Ishikawa (cell line): ENCODE data around the gene TMPRSS2.

Experiments
- CEBPB ChIP-seq: IDR thresholded peaks from 2 replicates; pipeline ENCODE4 v1.6.1; 2012
- CREB1 ChIP-seq: IDR thresholded peaks from 2 replicates; pipeline ENCODE4 v1.6.1; 2012; ENCODE audit warnings: low read depth
- EGR1 ChIP-seq: IDR thresholded peaks from 2 replicates; pipeline ENCODE4 v1.6.1; 2012
- EP300 ChIP-seq: IDR thresholded peaks from 2 replicates; pipeline ENCODE4 v1.6.1; 2012; ENCODE audit warnings: borderline replicate concordance
- FOXM1 ChIP-seq: IDR thresholded peaks from 2 replicates; pipeline ENCODE4 v1.6.1; 2012; ENCODE audit warnings: low read depth, borderline replicate concordance
- MAX ChIP-seq: IDR thresholded peaks from 2 replicates; pipeline ENCODE4 v1.6.1; 2012
- NFIC ChIP-seq: IDR thresholded peaks from 2 replicates; pipeline ENCODE4 v1.6.1; 2012
- RAD21 ChIP-seq: IDR thresholded peaks from 2 replicates; pipeline ENCODE4 v1.6.1; 2012; ENCODE audit warnings: low read depth
- REST ChIP-seq: IDR thresholded peaks from 2 replicates; pipeline ENCODE4 v1.6.1; 2012; ENCODE audit warnings: low read depth, mild to moderate bottlenecking
- TAF1 ChIP-seq: IDR thresholded peaks from 2 replicates; pipeline ENCODE4 v1.6.1; 2012; ENCODE audit warnings: low read depth, mild to moderate bottlenecking
- TCF12 ChIP-seq: IDR thresholded peaks from 2 replicates; pipeline ENCODE4 v1.6.1; 2012; ENCODE audit warnings: low read depth
- TEAD4 ChIP-seq: IDR thresholded peaks from 2 replicates; pipeline ENCODE4 v1.6.1; 2012
- USF1 ChIP-seq: IDR thresholded peaks from 2 replicates; pipeline ENCODE4 v1.6.1; 2012
- YY1 ChIP-seq: IDR thresholded peaks from 2 replicates; pipeline ENCODE4 v1.6.1; 2012; ENCODE audit warnings: low read depth
- ZBTB7A ChIP-seq: IDR thresholded peaks from 2 replicates; pipeline ENCODE4 v1.6.1; 2012; ENCODE audit warnings: low read depth

TMPRSS2 gene

GRCh38 chr21:41447356-41447755 lies 60.6 kb downstream of the TMPRSS2 start:
- no peak for TF ChIP-seq EP300
- TF ChIP-seq TEAD4, result no peak
- TF ChIP-seq USF1, result no peak
- TF ChIP-seq RAD21, result no peak

GRCh38 chr21:41446586-41446985 lies 61.4 kb downstream of the TMPRSS2 start:
- TF ChIP-seq TEAD4 (peak; percentile 38; the same call in 1 of the 2 replicates), TCF12 (no peak), USF1 (no peak), YY1 (no peak)

- TF ChIP-seq FOXM1, result no peak
- TF ChIP-seq EP300, result no peak
- TF ChIP-seq RAD21, result no peak
- TF ChIP-seq ZBTB7A, result no peak
- no peak for TF ChIP-seq CREB1
Observed at GRCh38 chr21:41445465-41445862, 62.5 kb downstream of the TMPRSS2 start.

GRCh38 chr21:41444703-41445464 lies 63.1 kb downstream of the TMPRSS2 start:
- no peak for TF ChIP-seq TAF1
- no peak for TF ChIP-seq TCF12
- TF ChIP-seq TEAD4, result no peak
- TF ChIP-seq CREB1, result no peak
- TF ChIP-seq NFIC, result no peak
- TF ChIP-seq RAD21, result no peak
- no peak for TF ChIP-seq FOXM1
- TF ChIP-seq CEBPB, result no peak
- no peak for TF ChIP-seq REST
- no peak for TF ChIP-seq USF1
- TF ChIP-seq EGR1, result no peak
- TF ChIP-seq YY1, result no peak
- TF ChIP-seq ZBTB7A, result no peak
- no peak for TF ChIP-seq EP300
- no peak for TF ChIP-seq MAX

- TF ChIP-seq EP300, result no peak
- TF ChIP-seq MAX, result no peak
- TF ChIP-seq EGR1, result no peak
- no peak for TF ChIP-seq YY1
- no peak for TF ChIP-seq RAD21
Observed at GRCh38 chr21:41443562-41443961, 64.4 kb downstream of the TMPRSS2 start.

- no peak for TF ChIP-seq FOXM1
- TF ChIP-seq NFIC, result no peak
Observed at GRCh38 chr21:41442481-41443186, 65.3 kb downstream of the TMPRSS2 start.

- TF ChIP-seq ZBTB7A (no peak), EGR1 (no peak), YY1 (no peak), CEBPB (no peak), TEAD4 (no peak), USF1 (no peak), FOXM1 (no peak), TAF1 (no peak), CREB1 (no peak), EP300 (no peak), RAD21 (no peak), NFIC (no peak), TCF12 (no peak), REST (no peak), MAX (no peak)
Observed at GRCh38 chr21:41441546-41441945, 66.4 kb downstream of the TMPRSS2 start.
